PC-3 (cell line): ENCODE data around the gene MED8. TPM values are rescaled to one million over a fixed set of nuclear protein-coding genes. Genes with fewer than 3 reads are reported as not detected.

Experiments used
- ATAC-seq: fragments of 200-7000 bp; cut with Tn5 transposase; 2 replicates; pipeline ENCODE4 v1.9.1; 2020; ENCODE audit warnings: mild to moderate bottlenecking, moderate library complexity
- BruUV-seq: library from RNA; stranded (reverse); fragments of 400-500 nt; replicated peaks from 2 replicates; lab custom pipeline; 2021; lab: Mats Ljungman, UMichigan
- CTCF ChIA-PET: fragments of 300-600 bp; sonication (Branson Sonifier 250); formaldehyde crosslinking; loops from one replicate; lab custom pipeline; 2022; ENCODE audit warnings: antibody characterized with exemption; lab: Charles Lee
- POLR2A ChIA-PET: fragments of 300-600 bp; sonication (Branson Sonifier 250); formaldehyde crosslinking; loops from one replicate; lab custom pipeline; 2022; ENCODE audit warnings: antibody characterized with exemption; ENCODE audit not compliant: unreplicated experiment; lab: Charles Lee
- DNase-seq: peaks from one replicate; pipeline ENCODE4 v3.0.0-alpha.2; 2015
- H2AFZ ChIP-seq: fragments of 300-600 bp; sonication (generic); 2 replicates; pipeline ENCODE4 v1.6.0; 2016; ENCODE audit warnings: antibody characterized with exemption, low read length
- H3F3A ChIP-seq: fragments of 300-600 bp; sonication (generic); one replicate; pipeline ENCODE4 v1.6.0; 2017; ENCODE audit warnings: antibody characterized with exemption, low read length, control low read depth, mild to moderate bottlenecking; ENCODE audit not compliant: unreplicated experiment
- H3K27ac ChIP-seq: fragments of 300-600 bp; sonication (generic); 2 replicates; pipeline ENCODE4 v1.5.1; 2016; ENCODE audit warnings: mild to moderate bottlenecking, low read length
- H3K27me3 ChIP-seq: fragments of 300-600 bp; sonication (generic); 2 replicates; pipeline ENCODE4 v1.6.1; 2016; ENCODE audit warnings: low read length, mixed read lengths
- H3K36me3 ChIP-seq: fragments of 300-600 bp; sonication (generic); 2 replicates; pipeline ENCODE4 v1.6.1; 2016; ENCODE audit warnings: low read depth, mixed run types, low read length, mixed read lengths
- H3K4me1 ChIP-seq: fragments of 300-600 bp; sonication (generic); 2 replicates; pipeline ENCODE4 v1.5.1; 2016; ENCODE audit warnings: low read length; ENCODE audit not compliant: insufficient read depth
- H3K4me2 ChIP-seq: fragments of 300-600 bp; sonication (generic); 2 replicates; pipeline ENCODE4 v1.6.0; 2016; ENCODE audit warnings: low read length
- H3K4me3 ChIP-seq: fragments of 300-600 bp; sonication (generic); 2 replicates; pipeline ENCODE4 v1.5.1; 2016; ENCODE audit warnings: mild to moderate bottlenecking, low read length, mixed read lengths
- H3K79me2 ChIP-seq: fragments of 300-600 bp; sonication (generic); 2 replicates; pipeline ENCODE4 v1.6.1; 2017; ENCODE audit warnings: low read length, mixed read lengths
- H3K9ac ChIP-seq: fragments of 300-600 bp; sonication (generic); 2 replicates; pipeline ENCODE4 v1.6.0; 2016; ENCODE audit warnings: mild to moderate bottlenecking, low read length
- H3K9me2 ChIP-seq: fragments of 300-600 bp; sonication (generic); replicated peaks from 2 replicates; pipeline ENCODE4 v1.6.1; 2016; ENCODE audit warnings: mixed run types, low read length, mixed read lengths
- H3K9me3 ChIP-seq: fragments of 300-600 bp; sonication (generic); 2 replicates; pipeline ENCODE4 v1.6.1; 2016; ENCODE audit warnings: low read length, mixed read lengths
- H4K20me1 ChIP-seq: fragments of 300-600 bp; sonication (generic); 2 replicates; pipeline ENCODE4 v1.6.1; 2016; ENCODE audit warnings: low read length, mixed read lengths
- EZH2 ChIP-seq: fragments of 300-600 bp; sonication (generic); IDR thresholded peaks from one replicate; pipeline ENCODE4 v1.6.1; 2017; ENCODE audit warnings: antibody characterized with exemption, mild to moderate bottlenecking, low read length; ENCODE audit not compliant: unreplicated experiment
- EZH2phosphoT487 ChIP-seq: fragments of 300-600 bp; sonication (generic); IDR thresholded peaks from 2 replicates; pipeline ENCODE4 v1.6.1; 2018; ENCODE audit warnings: mild to moderate bottlenecking, antibody characterized with exemption, low read length, borderline replicate concordance
- intact Hi-C: fragments of 100-400 bp; cut with micrococcal nuclease; formaldehyde crosslinking; loops from 2 replicates; pipeline ENCODE4 v1.9.0; 2023
- total RNA-seq: library from RNA; depleted of rRNA; stranded (reverse); fragments of >200 nt; gene quantifications from 2 replicates; pipeline ENCODE4 v1.2.3, GENCODE V29; 2014
- TF ChIP-seq, protein P1 (sequence below): fragments of 300-600 bp; sonication (generic); conservative IDR thresholded peaks from 2 replicates; pipeline ENCODE4 v1.5.1; 2017; ENCODE audit warnings: antibody characterized with exemption, low read depth, mild to moderate bottlenecking, low read length

The MED8 gene
- total RNA-seq, 1 experiment from 2014 or later: 41.8 TPM

DNA sequence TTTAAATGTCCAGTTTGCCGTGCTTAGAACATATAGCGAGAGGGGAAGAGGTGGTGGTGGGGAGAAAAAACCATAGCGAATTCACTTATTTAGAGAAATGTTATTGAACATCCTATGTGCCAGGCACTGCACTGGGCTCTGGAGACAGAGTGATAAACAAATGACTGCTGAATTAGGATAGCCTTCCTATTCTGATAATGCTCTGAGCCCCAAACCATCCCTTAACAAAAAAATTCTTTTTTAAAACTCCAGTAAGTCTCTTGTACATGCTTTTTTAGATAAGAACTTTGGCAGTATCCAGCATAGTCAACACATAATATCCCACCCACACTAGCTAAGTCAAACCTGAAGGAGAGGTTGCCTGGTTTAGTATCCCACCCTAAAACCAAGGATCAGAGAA, 8.6 kb upstream of the MED8 start:
- ATAC-seq (no peak), DNase-seq (no peak)
- TF ChIP-seq, protein P1, sequence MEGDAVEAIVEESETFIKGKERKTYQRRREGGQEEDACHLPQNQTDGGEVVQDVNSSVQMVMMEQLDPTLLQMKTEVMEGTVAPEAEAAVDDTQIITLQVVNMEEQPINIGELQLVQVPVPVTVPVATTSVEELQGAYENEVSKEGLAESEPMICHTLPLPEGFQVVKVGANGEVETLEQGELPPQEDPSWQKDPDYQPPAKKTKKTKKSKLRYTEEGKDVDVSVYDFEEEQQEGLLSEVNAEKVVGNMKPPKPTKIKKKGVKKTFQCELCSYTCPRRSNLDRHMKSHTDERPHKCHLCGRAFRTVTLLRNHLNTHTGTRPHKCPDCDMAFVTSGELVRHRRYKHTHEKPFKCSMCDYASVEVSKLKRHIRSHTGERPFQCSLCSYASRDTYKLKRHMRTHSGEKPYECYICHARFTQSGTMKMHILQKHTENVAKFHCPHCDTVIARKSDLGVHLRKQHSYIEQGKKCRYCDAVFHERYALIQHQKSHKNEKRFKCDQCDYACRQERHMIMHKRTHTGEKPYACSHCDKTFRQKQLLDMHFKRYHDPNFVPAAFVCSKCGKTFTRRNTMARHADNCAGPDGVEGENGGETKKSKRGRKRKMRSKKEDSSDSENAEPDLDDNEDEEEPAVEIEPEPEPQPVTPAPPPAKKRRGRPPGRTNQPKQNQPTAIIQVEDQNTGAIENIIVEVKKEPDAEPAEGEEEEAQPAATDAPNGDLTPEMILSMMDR: no peak
- TF ChIP-seq EZH2phosphoT487 (no peak), EZH2 (no peak)
- intact Hi-C loops: loop anchor here (5.0 kb wide), 1 partner anchor 171 kb away; no protein-coding TSS in a partner anchor
- no peaks in the 10 kb centered on the region for H3K9me3 ChIP-seq
- no peak overlapping the region for H3K9ac ChIP-seq
- peaks cover 11% of the 10 kb centered on the region; the same call in 1 of the 2 replicates for H3K79me2 ChIP-seq
- ChIA-PET CTCF (no interaction called here), POLR2A (no interaction called here)
- no peaks in the 10 kb centered on the region for H3K36me3 ChIP-seq
- H4K20me1 ChIP-seq: no peaks in the 10 kb centered on the region
- no peaks in the 10 kb centered on the region for H3K9me2 ChIP-seq
- H3F3A ChIP-seq: peaks cover 4% of the 10 kb centered on the region
- no peak overlapping the region for H2AFZ ChIP-seq
- peaks cover 22% of the 10 kb centered on the region for H3K4me1 ChIP-seq
- H3K27me3 ChIP-seq: no peaks in the 10 kb centered on the region
- no peak overlapping the region for H3K4me2 ChIP-seq
- no TSS peak for BruUV-seq
- H3K27ac ChIP-seq: no peak overlapping the region
- H3K4me3 ChIP-seq: no peak overlapping the region

DNA sequence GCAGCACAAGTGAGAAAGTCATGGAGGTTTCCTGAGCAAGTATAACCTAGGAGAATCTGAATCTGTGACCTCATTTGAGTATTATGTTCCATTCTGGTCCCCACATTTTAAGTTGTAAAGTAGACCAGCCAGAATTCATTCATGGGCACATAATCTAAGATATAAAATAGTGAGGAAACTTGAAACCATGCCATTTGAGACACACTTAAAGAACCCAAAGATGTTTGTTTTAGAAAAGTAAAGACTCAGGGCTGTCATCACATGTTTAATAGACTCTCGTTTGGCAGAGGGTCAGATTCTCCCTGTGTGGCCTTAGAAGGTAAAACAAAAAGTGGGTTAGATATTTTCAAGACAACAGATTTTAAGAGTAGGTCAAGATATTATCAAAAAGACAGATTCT, 6.5 kb upstream of the MED8 start:
- Histone ChIP-seq H3K27ac (peak overlapping the region; percentile 61), H3K9ac (no peak overlapping the region), H3K4me1 (peaks cover 22% of the 10 kb centered on the region), H4K20me1 (no peaks in the 10 kb centered on the region), H3K4me2 (peak overlapping the region; percentile 32), H3K79me2 (peaks cover 16% of the 10 kb centered on the region), H2AFZ (no peak overlapping the region), H3K27me3 (no peaks in the 10 kb centered on the region), H3K36me3 (no peaks in the 10 kb centered on the region), H3F3A (peaks cover 4% of the 10 kb centered on the region), H3K4me3 (peak overlapping the region; percentile 5; the same call in 1 of the 2 replicates), H3K9me2 (no peaks in the 10 kb centered on the region), H3K9me3 (no peaks in the 10 kb centered on the region)
- DNase-seq (peak; percentile 71), ATAC-seq (peak; percentile 87)
- ChIA-PET POLR2A (no interaction called here), CTCF (no interaction called here)
- BruUV-seq: no TSS peak
- intact Hi-C loops: loop anchor here (5.0 kb wide), 1 partner anchor 169 kb away; no protein-coding TSS in a partner anchor
- TF ChIP-seq EZH2phosphoT487: no peak
- TF ChIP-seq, protein P1: no peak
- TF ChIP-seq EZH2: no peak

DNA sequence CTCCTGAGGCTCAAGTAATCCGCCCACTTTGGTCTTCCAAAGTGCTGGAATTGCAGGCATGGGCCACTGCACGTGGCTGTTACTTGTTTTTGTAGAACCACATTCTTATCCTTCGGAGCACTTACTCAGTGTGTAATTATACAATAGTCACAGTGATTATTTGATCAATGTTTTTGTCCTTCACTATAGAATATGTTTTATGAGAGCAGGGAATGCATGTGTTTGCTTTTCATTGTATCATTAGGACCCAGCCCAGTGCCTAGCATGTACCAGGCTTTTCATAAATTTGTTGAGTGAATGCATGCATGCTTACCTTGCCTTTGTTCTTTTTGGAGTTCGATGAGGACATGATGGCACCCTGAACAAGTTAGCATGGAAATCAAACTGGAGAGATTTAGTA, 5.9 kb upstream of the MED8 start:
- Histone ChIP-seq H3K9me3 (no peaks in the 10 kb centered on the region), H3K36me3 (no peaks in the 10 kb centered on the region), H3K27me3 (no peaks in the 10 kb centered on the region), H3K9me2 (no peaks in the 10 kb centered on the region), H3K9ac (no peak overlapping the region), H2AFZ (no peak overlapping the region), H3K79me2 (peaks cover 21% of the 10 kb centered on the region), H3K4me2 (peak overlapping the region; percentile 32), H3K4me1 (peaks cover 26% of the 10 kb centered on the region), H3K27ac (peak overlapping the region; percentile 61), H3K4me3 (peak overlapping the region; percentile 5; the same call in 1 of the 2 replicates), H4K20me1 (no peaks in the 10 kb centered on the region), H3F3A (peaks cover 4% of the 10 kb centered on the region)
- POLR2A ChIA-PET: no interaction called here
- TF ChIP-seq, protein P1: no peak
- no peak for TF ChIP-seq EZH2
- no peak for TF ChIP-seq EZH2phosphoT487
- DNase-seq (peak; percentile 7), ATAC-seq (peak; percentile 50)
- CTCF ChIA-PET: interaction anchor here (0.6 kb wide), 1 partner anchor 549 kb away, joined by 3 read pairs; the partner anchor contains the start of gene ZNF691
- no TSS peak for BruUV-seq
- intact Hi-C loops: loop anchor here (5.0 kb wide), 1 partner anchor 168 kb away; no protein-coding TSS in a partner anchor
